HG02943 (cell line): ENCODE results near the gene METRN.

Source experiments
- ATAC-seq: cut with Tn5 transposase; IDR thresholded peaks from one replicate; pipeline ENCODE4 v1.9.1; 2021; ENCODE audit warnings: mild to moderate bottlenecking, low read depth, moderate library complexity; ENCODE audit not compliant: unreplicated experiment

The METRN gene

GRCh38 chr16:677316-678190, 37.4 kb upstream of the METRN start:
- ATAC-seq: no peak

- no peak for ATAC-seq
Measured at GRCh38 chr16:678209-678857, 36.6 kb upstream of the METRN start.

GRCh38 chr16:678858-679813, 35.8 kb upstream of the METRN start:
- ATAC-seq: no peak

GRCh38 chr16:679814-680624, 34.9 kb upstream of the METRN start, which contains the start of gene STUB1:
TSS of gene STUB1 (plus strand) at chr16:680410. CDS start at chr16:680526, 116 bp downstream.
- peak; percentile 35 for ATAC-seq

DNA sequence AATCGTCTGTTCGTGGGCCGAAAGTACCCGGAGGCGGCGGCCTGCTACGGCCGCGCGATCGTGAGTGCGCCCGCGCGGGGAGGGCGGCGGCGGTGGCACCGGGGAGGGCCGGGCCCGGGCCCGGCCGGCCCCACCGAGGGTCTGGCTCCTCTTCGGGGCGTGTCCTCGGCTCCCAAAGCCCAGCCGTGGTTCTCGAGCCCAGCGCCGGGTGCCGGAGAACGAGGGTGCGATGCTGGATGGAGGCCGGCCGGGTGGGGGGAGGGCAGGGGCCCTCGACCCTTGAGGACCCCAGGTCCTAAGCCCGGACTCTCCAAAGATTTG, 34.3 kb upstream of the METRN start:
- ATAC-seq: no peak

- ATAC-seq: no peak
Measured at GRCh38 chr16:680967-681745, 33.8 kb upstream of the METRN start.

DNA sequence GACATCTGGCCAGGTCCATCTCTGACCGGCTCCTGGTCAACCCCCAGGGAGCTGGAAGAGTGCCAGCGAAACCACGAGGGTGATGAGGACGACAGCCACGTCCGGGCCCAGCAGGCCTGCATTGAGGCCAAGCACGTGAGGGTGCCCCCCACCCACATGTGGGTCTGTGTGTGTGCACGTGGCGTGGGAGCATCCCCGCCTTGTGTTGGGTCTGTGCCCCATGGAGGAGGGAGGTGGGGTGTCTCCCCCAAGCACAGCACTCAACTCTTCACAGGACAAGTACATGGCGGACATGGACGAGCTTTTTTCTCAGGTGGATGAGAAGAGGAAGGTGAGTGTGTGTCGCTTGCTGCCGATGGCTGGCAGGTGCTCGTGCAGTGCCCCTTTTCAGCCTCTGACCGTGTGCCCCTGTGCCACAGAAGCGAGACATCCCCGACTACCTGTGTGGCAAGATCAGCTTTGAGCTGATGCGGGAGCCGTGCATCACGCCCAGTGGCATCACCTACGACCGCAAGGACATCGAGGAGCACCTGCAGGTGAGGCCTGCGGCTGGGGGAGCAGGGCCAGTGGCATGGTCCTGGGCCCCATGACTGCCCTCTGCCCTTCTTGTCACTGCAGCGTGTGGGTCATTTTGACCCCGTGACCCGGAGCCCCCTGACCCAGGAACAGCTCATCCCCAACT, 33.0 kb upstream of the METRN start:
- no peak for ATAC-seq

- ATAC-seq: no peak
Measured at GRCh38 chr16:682493-683395, 32.2 kb upstream of the METRN start.

DNA sequence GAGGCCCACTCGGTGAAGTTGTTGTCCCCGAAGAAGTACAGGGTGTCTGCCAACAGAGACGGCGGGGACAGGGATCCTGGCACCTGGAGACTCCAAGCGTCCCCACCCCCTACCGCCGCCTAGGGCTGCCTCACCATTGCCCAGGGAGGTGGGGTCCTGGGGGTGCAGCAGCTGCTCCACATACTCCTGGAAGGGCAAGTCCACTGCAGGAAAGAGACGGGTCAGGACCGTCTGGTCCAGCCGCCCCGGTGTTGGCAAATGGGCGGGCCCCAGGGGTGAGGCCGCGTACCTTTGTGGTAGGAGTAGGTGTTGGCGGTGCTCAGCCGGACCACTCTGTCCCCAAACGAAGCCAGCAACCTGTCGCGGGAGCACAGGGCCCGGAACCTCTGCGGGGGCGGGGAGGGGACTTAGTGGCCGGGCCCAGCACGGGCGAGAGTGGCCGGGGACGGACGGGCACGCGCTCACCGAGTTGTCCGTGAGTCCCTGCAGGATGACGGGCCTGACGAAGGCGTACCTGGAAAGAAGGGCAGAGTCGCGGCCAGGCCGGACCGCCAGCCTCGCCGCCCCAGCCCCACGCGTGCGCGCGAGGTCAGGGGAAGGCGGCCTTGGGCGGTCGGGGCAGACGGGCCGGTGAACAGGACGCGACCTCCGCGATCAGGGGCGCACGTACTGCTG, 31.4 kb upstream of the METRN start:
- no peak for ATAC-seq

GRCh38 chr16:684071-684794, 30.7 kb upstream of the METRN start, which contains the start of gene JMJD8:
TSS of gene JMJD8 (minus strand) at chr16:684334. CDS start at chr16:684319, 15 bp downstream.
- peak; percentile 62 for ATAC-seq

GRCh38 chr16:684961-685696, 29.8 kb upstream of the METRN start:
- no peak for ATAC-seq

DNA sequence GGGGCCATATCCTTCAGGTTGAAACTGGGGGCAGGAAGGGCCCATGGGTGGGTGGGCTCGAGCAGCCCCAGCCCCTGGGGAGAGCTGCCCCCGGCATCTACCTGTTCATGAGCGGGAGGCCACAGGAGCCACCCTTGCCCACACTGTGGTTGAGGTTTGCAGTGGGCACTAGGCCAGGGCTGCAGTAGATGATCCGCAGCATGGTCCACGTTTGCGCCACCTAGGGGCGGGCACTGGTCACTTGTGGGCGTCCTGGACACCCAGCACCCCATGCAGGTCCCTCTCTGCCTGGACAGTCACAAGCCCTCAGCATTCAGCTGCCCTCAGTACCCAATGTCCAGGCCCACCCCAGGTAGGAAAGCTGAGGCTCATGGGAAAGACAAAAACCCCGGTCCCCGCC, 29.0 kb upstream of the METRN start:
- no peak for ATAC-seq

- no peak for ATAC-seq
Measured at GRCh38 chr16:686459-687260, 28.3 kb upstream of the METRN start.

DNA sequence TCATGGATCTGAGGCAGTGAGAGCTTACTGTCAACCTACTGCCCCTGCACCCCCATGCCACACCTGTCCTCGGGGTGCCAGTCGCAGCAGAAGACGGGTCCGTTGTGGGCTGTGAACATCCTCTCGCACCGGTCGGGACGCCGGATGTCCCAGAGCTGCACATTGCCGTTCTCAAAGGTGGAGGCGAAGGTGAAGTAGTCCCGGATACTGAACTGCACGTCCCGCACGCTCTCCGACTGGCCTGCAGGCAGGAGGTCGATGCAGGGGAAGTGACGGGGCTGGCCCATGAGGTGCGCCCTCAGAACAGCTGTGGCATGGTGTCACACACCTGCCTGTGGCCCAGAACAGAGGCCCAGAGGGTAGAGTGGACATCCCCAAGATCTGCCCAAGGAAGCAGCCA, 27.4 kb upstream of the METRN start:
- ATAC-seq: no peak
